Caco-2 (cell line): ENCODE data around the gene MVB12A. TPM values are rescaled to one million over a fixed set of nuclear protein-coding genes. Genes with fewer than 3 reads are reported as not detected.

ENCODE experiments used
- BruUV-seq: library from RNA; stranded (reverse); fragments of 400-500 nt; replicated peaks from 2 replicates; lab custom pipeline; 2021; lab: Mats Ljungman, UMichigan
- CTCF ChIA-PET: fragments of 300-600 bp; sonication (Branson Sonifier 250); formaldehyde crosslinking; loops from one replicate; lab custom pipeline; 2022; ENCODE audit warnings: antibody characterized with exemption; lab: Charles Lee
- POLR2A ChIA-PET: fragments of 300-600 bp; sonication (Branson Sonifier 250); formaldehyde crosslinking; loops from one replicate; lab custom pipeline; 2022; ENCODE audit warnings: antibody characterized with exemption; lab: Charles Lee
- DNase-seq, 2 experiments: peaks; one replicate each; pipeline versions ENCODE4 v3.0.0 to v3.0.0-alpha.2; 2020 to 2022
- H3K27me3 ChIP-seq: replicated peaks from 2 replicates; pipeline ENCODE4 v1.6.0; 2011; ENCODE audit warnings: low read length; ENCODE audit not compliant: control insufficient read depth, insufficient read depth
- H3K36me3 ChIP-seq: 2 replicates; pipeline ENCODE4 v1.5.1; 2011; ENCODE audit warnings: low read length; ENCODE audit not compliant: control insufficient read depth, insufficient read depth
- H3K4me1 ChIP-seq: fragments of 250-450 bp; sonication (Bioruptor Pico); 2 replicates; pipeline ENCODE4 v1.5.1; 2020; ENCODE audit warnings: mild to moderate bottlenecking
- H3K4me3 ChIP-seq: 2 replicates; pipeline ENCODE4 v1.5.1; 2011; ENCODE audit warnings: low read depth, mild to moderate bottlenecking, control low read depth, low read length
- H3K9me3 ChIP-seq: fragments of 250-450 bp; sonication (Bioruptor Pico); 2 replicates; pipeline ENCODE4 v1.5.1; 2020; ENCODE audit warnings: mild to moderate bottlenecking, moderate library complexity
- H3K27ac Mint-ChIP-seq: one replicate; pipeline ENCODE4 v1.8.0; 2022; ENCODE audit warnings: mixed read lengths; ENCODE audit not compliant: unreplicated experiment
- H3K27me3 Mint-ChIP-seq: one replicate; pipeline ENCODE4 v1.8.0; 2022; ENCODE audit warnings: mixed read lengths; ENCODE audit not compliant: insufficient read depth, unreplicated experiment
- H3K36me3 Mint-ChIP-seq: one replicate; pipeline ENCODE4 v1.8.0; 2022; ENCODE audit warnings: mild to moderate bottlenecking, mixed read lengths; ENCODE audit not compliant: insufficient read depth, unreplicated experiment
- H3K4me1 Mint-ChIP-seq: one replicate; pipeline ENCODE4 v1.8.0; 2022; ENCODE audit warnings: low read depth, mixed read lengths; ENCODE audit not compliant: unreplicated experiment
- H3K4me3 Mint-ChIP-seq: one replicate; pipeline ENCODE4 v1.8.0; 2022; ENCODE audit warnings: mild to moderate bottlenecking, moderate library complexity, mixed read lengths; ENCODE audit not compliant: unreplicated experiment
- H3K9me3 Mint-ChIP-seq: one replicate; pipeline ENCODE4 v1.8.0; 2022; ENCODE audit warnings: mixed read lengths; ENCODE audit not compliant: unreplicated experiment
- intact Hi-C: fragments of 100-400 bp; cut with micrococcal nuclease; formaldehyde crosslinking; loops from one replicate; pipeline ENCODE4 v1.10.0; 2022; ENCODE audit not compliant: unreplicated experiment
- total RNA-seq: library from RNA; stranded (reverse); gene quantifications from 2 replicates; pipeline ENCODE4 v1.2.3, GENCODE V29; 2022
- TF ChIP-seq, protein P1 (sequence below), 2 experiments: fragments of 200-600 bp in 1 of 2; IDR thresholded peaks; 1 replicate in 1 of 2; 2 replicates in 1 of 2; pipeline versions ENCODE4 v1.5.1 to v1.8.0; 2011 to 2022; ENCODE audit warnings: antibody characterized with exemption in 1 of 2, control low read depth in 1 of 2, inconsistent platforms in 1 of 2, low read depth in 1 of 2, low read length in 1 of 2, mild to moderate bottlenecking in 1 of 2, moderate library complexity in 1 of 2; ENCODE audit not compliant: insufficient read depth in 1 of 2, severe bottlenecking in 1 of 2, unreplicated experiment in 1 of 2

MVB12A gene
- total RNA-seq, 1 experiment from 2014 or later = 36.7 TPM

DNA sequence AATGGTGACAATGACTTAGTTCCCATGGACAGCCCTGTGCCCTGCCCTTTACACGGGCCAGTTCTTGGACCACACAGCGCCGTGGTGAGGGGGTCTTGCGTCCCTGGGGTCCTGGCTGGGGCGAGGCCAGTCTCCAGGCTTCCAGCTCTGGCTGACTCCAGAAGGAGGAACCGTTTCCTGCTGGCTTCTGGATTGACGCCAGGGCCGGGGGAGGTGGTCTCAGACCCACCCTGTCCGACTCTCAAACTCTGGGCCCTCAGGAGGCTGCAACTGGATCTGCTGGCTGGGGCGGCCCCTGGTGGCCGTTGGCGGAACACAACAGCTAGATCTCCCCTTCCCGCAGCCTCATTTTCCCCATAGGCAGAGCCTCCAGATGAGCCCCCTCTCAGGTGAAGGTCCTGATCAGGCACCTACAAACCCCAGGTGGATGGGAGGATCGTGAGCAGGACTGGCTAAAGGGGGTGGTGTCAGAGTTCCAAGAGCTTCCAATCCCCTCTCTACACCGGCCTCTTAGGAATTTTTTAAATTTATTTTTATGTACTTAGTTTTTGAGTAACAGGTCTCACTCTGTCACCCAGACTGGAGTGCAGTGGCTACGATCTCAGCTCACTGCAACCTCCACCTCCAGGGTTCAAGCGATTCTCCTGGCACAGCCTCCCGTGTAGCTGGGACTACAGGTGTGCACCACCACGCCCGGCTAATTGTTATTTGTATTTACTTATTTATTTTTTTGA is 33.8 kb upstream of the MVB12A start:
- TF ChIP-seq, protein P1, sequence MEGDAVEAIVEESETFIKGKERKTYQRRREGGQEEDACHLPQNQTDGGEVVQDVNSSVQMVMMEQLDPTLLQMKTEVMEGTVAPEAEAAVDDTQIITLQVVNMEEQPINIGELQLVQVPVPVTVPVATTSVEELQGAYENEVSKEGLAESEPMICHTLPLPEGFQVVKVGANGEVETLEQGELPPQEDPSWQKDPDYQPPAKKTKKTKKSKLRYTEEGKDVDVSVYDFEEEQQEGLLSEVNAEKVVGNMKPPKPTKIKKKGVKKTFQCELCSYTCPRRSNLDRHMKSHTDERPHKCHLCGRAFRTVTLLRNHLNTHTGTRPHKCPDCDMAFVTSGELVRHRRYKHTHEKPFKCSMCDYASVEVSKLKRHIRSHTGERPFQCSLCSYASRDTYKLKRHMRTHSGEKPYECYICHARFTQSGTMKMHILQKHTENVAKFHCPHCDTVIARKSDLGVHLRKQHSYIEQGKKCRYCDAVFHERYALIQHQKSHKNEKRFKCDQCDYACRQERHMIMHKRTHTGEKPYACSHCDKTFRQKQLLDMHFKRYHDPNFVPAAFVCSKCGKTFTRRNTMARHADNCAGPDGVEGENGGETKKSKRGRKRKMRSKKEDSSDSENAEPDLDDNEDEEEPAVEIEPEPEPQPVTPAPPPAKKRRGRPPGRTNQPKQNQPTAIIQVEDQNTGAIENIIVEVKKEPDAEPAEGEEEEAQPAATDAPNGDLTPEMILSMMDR (IDR thresholded peaks at IDR 0.05; ENCODE audit: insufficient read depth in 1 of 2, low read depth in 1 of 2, low read length in 1 of 2, severe bottlenecking in 1 of 2, unreplicated experiment in 1 of 2) = peak; percentile 76 to 85
- H3K9me3 ChIP-seq = peaks cover 14% of the 10 kb centered on the region
- no peaks in the 10 kb centered on the region for H3K9me3 Mint-ChIP-seq
- no peaks in the 10 kb centered on the region for H3K36me3 ChIP-seq
- H3K27me3 Mint-ChIP-seq = peaks cover 3% of the 10 kb centered on the region
- ChIA-PET POLR2A (no interaction called here), CTCF (interaction anchor here (0.5 to 1.1 kb wide), 9 partner anchors 9 to 160 kb away, joined by 3 to 10 read pairs (median 4); partner anchors contain the start of genes MRPL34 and OCEL1)
- DNase-seq = peak; percentile 52 to 68
- no peak overlapping the region for H3K4me3 Mint-ChIP-seq
- H3K4me3 ChIP-seq = no peak overlapping the region
- peaks cover 6% of the 10 kb centered on the region for H3K4me1 Mint-ChIP-seq
- BruUV-seq = no TSS peak
- no peak overlapping the region for H3K27ac Mint-ChIP-seq
- intact Hi-C loops = loop anchor here (1.0 kb wide), 1 partner anchor 40 kb away; no protein-coding TSS in a partner anchor
- no peaks in the 10 kb centered on the region for H3K36me3 Mint-ChIP-seq
- no peaks in the 10 kb centered on the region for H3K27me3 ChIP-seq
- H3K4me1 ChIP-seq = no peaks in the 10 kb centered on the region

DNA sequence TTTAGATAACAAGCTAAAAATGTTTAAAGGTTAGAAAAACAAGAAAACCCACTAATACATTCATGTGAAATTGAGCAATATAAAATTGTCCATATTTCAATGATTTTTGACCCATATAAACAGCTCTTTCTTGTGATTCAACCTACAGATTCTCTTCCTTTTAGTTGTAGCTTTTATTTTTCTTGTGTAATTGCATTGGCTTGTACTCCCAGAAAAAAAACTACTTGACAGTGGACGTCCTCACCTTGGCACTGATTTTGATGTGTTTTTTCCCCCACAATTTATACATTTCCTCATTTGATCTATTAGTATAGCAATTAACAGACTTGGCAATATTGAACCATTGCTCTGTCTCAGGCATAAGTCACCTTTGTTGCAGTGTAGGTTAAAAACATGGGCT is 30.6 kb upstream of the MVB12A start:
- Histone ChIP-seq H3K36me3 (no peaks in the 10 kb centered on the region), H3K9me3 (peaks cover 14% of the 10 kb centered on the region), H3K27me3 (no peaks in the 10 kb centered on the region), H3K4me1 (0 out of 2 replicates have a peak, but pooled peaks cover 5% of the 10 kb centered on the region), H3K4me3 (no peak overlapping the region)
- H3K9me3 Mint-ChIP-seq = no peaks in the 10 kb centered on the region
- POLR2A ChIA-PET = interaction anchor here (0.5 kb wide), 1 partner anchor 30 kb away, joined by 3 read pairs; no protein-coding TSS in a partner anchor
- TF ChIP-seq, protein P1 (IDR thresholded peaks at IDR 0.05; ENCODE audit: insufficient read depth in 1 of 2, low read depth in 1 of 2, low read length in 1 of 2, severe bottlenecking in 1 of 2, unreplicated experiment in 1 of 2) = no peak
- intact Hi-C loops = no loop called here
- CTCF ChIA-PET = interaction anchor here (1.1 kb wide), 1 partner anchor 16 kb away, joined by 3 read pairs; the partner anchor contains the start of gene BST2
- BruUV-seq = no TSS peak
- H3K36me3 Mint-ChIP-seq = peaks cover 6% of the 10 kb centered on the region
- H3K4me1 Mint-ChIP-seq = peaks cover 6% of the 10 kb centered on the region
- DNase-seq = no peak
- H3K27me3 Mint-ChIP-seq = peaks cover 3% of the 10 kb centered on the region
- H3K4me3 Mint-ChIP-seq = no peak overlapping the region
- no peak overlapping the region for H3K27ac Mint-ChIP-seq

DNA sequence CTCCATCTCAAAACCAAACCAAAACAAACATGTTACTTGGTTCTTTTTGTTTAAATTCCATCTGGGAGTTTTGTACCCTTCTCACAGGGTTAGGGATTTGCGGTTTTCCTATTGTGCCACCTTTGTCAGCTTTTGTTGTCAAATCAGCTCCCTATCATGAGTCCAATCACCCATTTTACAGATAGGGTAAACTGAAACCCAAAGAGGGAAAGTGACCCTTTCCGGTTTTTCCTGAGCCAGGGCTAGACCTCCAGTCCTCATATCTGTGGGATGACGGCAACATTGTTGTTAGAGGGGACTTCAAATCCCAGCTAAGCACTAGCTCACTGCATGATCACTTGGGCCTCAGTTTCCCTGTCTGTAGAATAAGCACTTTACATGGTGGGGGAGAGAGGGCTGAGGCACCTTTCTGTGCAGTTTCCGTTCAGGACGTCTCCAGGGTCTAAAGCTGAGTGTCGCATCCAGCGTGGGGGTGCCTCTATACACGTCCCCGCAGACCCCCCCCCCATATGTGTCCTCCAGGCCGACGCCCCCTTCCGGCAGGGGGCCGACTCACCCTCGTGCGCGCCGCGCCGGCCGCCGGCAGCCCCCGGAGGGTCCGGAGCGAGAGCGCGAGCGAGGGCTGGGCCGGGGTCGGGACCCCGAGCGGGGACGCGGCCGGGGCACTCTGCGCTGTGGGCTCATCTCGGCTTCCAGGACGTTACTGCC is 29.7 kb upstream of the MVB12A start:
- H3K4me3 Mint-ChIP-seq = peak overlapping the region; percentile 78
- H3K36me3 ChIP-seq = no peaks in the 10 kb centered on the region
- DNase-seq = no peak
- H3K9me3 Mint-ChIP-seq = no peaks in the 10 kb centered on the region
- H3K27ac Mint-ChIP-seq = no peak overlapping the region
- H3K4me1 ChIP-seq = 0 out of 2 replicates have a peak, but pooled peaks cover 5% of the 10 kb centered on the region
- H3K9me3 ChIP-seq = peaks cover 14% of the 10 kb centered on the region
- ChIA-PET CTCF (interaction anchor here (0.6 to 1.2 kb wide), 3 partner anchors 15 to 23 kb away, joined by 3 to 4 read pairs (median 3); partner anchors contain the start of gene BST2), POLR2A (no interaction called here)
- TF ChIP-seq, protein P1 (IDR thresholded peaks at IDR 0.05; ENCODE audit: insufficient read depth in 1 of 2, low read depth in 1 of 2, low read length in 1 of 2, severe bottlenecking in 1 of 2, unreplicated experiment in 1 of 2) = no peak
- no peaks in the 10 kb centered on the region for H3K27me3 ChIP-seq
- peak overlapping the region; percentile 30 for H3K4me3 ChIP-seq
- peaks cover 3% of the 10 kb centered on the region for H3K27me3 Mint-ChIP-seq
- H3K4me1 Mint-ChIP-seq = peaks cover 6% of the 10 kb centered on the region
- intact Hi-C loops = loop anchor here (2.0 kb wide), 1 partner anchor 97 kb away; no protein-coding TSS in a partner anchor
- H3K36me3 Mint-ChIP-seq = peaks cover 6% of the 10 kb centered on the region
- BruUV-seq = no TSS peak
